Astrocyte (in vitro differentiated cells and primary cell): ENCODE results near the gene PJA1. TPM values are rescaled to one million over a fixed set of nuclear protein-coding genes. Genes with fewer than 3 reads are reported as not detected.

Experiments used
- DNase-seq: peaks from one replicate; pipeline ENCODE4 v3.0.0-alpha.2; 2010; ENCODE audit warnings: low read depth
- FAIRE-seq: peaks from 2 replicates; lab custom pipeline; 2011; peaks lifted over from hg19 to GRCh38; lab: Jason Lieb, UNC
- H2AFZ ChIP-seq: 2 replicates; pipeline ENCODE4 v1.6.0; 2012; ENCODE audit warnings: low read depth, low read length, inconsistent platforms
- H3K27ac ChIP-seq: 2 replicates; pipeline ENCODE4 v1.5.1; 2011; ENCODE audit warnings: low read depth, low read length, inconsistent platforms
- H3K27me3 ChIP-seq: 2 replicates; pipeline ENCODE4 v1.6.0; 2011; ENCODE audit warnings: low read length, inconsistent platforms; ENCODE audit not compliant: insufficient read depth
- H3K36me3 ChIP-seq: 2 replicates; pipeline ENCODE4 v1.5.1; 2011; ENCODE audit warnings: low read length, inconsistent platforms; ENCODE audit not compliant: insufficient read depth
- H3K4me1 ChIP-seq: 2 replicates; pipeline ENCODE4 v1.5.1; 2011; ENCODE audit warnings: low read length, inconsistent platforms; ENCODE audit not compliant: insufficient read depth
- H3K4me2 ChIP-seq: 2 replicates; pipeline ENCODE4 v1.6.0; 2012; ENCODE audit warnings: low read length, inconsistent platforms
- H3K4me3 ChIP-seq: 2 replicates; pipeline ENCODE4 v1.5.1; 2011; ENCODE audit warnings: low read depth, mild to moderate bottlenecking, low read length, inconsistent platforms; ENCODE audit not compliant: insufficient read depth
- H3K79me2 ChIP-seq: 2 replicates; pipeline ENCODE4 v1.6.0; 2012; ENCODE audit warnings: mild to moderate bottlenecking, low read length, inconsistent platforms; ENCODE audit not compliant: insufficient read depth
- H3K9ac ChIP-seq: 2 replicates; pipeline ENCODE4 v1.6.0; 2012; ENCODE audit warnings: mild to moderate bottlenecking, low read length, inconsistent platforms
- H3K9me3 ChIP-seq: 2 replicates; pipeline ENCODE4 v1.5.1; 2012; ENCODE audit warnings: low read depth, mild to moderate bottlenecking, low read length, inconsistent platforms; ENCODE audit not compliant: insufficient read depth
- H4K20me1 ChIP-seq: 2 replicates; pipeline ENCODE4 v1.6.0; 2012; ENCODE audit warnings: low read length, inconsistent platforms; ENCODE audit not compliant: insufficient read depth
- H3K27ac Mint-ChIP-seq: one replicate; pipeline ENCODE4 v1.8.0; 2021; ENCODE audit warnings: mild to moderate bottlenecking, mixed read lengths; ENCODE audit not compliant: unreplicated experiment
- H3K27me3 Mint-ChIP-seq: one replicate; pipeline ENCODE4 v1.8.0; 2021; ENCODE audit warnings: low read depth, mixed read lengths; ENCODE audit not compliant: unreplicated experiment
- H3K36me3 Mint-ChIP-seq: one replicate; pipeline ENCODE4 v1.8.0; 2021; ENCODE audit warnings: low read depth, mixed read lengths; ENCODE audit not compliant: unreplicated experiment
- H3K4me1 Mint-ChIP-seq: one replicate; pipeline ENCODE4 v1.8.0; 2021; ENCODE audit warnings: low read depth, mixed read lengths; ENCODE audit not compliant: unreplicated experiment
- H3K4me3 Mint-ChIP-seq: one replicate; pipeline ENCODE4 v1.8.0; 2021; ENCODE audit warnings: mild to moderate bottlenecking, moderate library complexity, mixed read lengths; ENCODE audit not compliant: unreplicated experiment
- H3K9me3 Mint-ChIP-seq: one replicate; pipeline ENCODE4 v1.8.0; 2021; ENCODE audit warnings: mild to moderate bottlenecking, mixed read lengths; ENCODE audit not compliant: unreplicated experiment
- CTCF ChIP-seq: IDR thresholded peaks from 2 replicates; pipeline ENCODE4 v1.5.1; 2011; ENCODE audit warnings: low read depth, mild to moderate bottlenecking, inconsistent platforms, low read length, moderate library complexity; ENCODE audit not compliant: insufficient read depth
- EZH2 ChIP-seq: IDR thresholded peaks from 2 replicates; pipeline ENCODE4 v1.6.1; 2012; ENCODE audit warnings: mild to moderate bottlenecking, low read length, inconsistent platforms; ENCODE audit not compliant: insufficient read depth
- total RNA-seq: library from RNA; stranded (reverse); gene quantifications from 2 replicates; pipeline ENCODE4 v1.2.1, GENCODE V29; 2021

The PJA1 gene
- total RNA-seq, 1 donor from 2014 or later: 28.9 TPM

GRCh38 chrX:69138512-69138911 is 26.7 kb downstream of the PJA1 start:
- peaks cover 20% of the 10 kb centered on the region for H3K4me1 Mint-ChIP-seq
- Histone ChIP-seq H3K27ac (no peak overlapping the region), H3K4me2 (no peak overlapping the region), H3K79me2 (no peaks in the 10 kb centered on the region), H3K4me1 (peaks cover 7% of the 10 kb centered on the region), H2AFZ (no peak overlapping the region), H3K27me3 (no peaks in the 10 kb centered on the region), H3K4me3 (no peak overlapping the region), H3K9me3 (no peaks in the 10 kb centered on the region), H4K20me1 (no peaks in the 10 kb centered on the region), H3K36me3 (no peaks in the 10 kb centered on the region), H3K9ac (no peak overlapping the region)
- H3K27me3 Mint-ChIP-seq: peaks cover 5% of the 10 kb centered on the region
- no peak overlapping the region for H3K27ac Mint-ChIP-seq
- FAIRE-seq: no peak
- no peak for DNase-seq
- H3K4me3 Mint-ChIP-seq: no peak overlapping the region
- H3K9me3 Mint-ChIP-seq: no peaks in the 10 kb centered on the region
- no peak for TF ChIP-seq CTCF
- TF ChIP-seq EZH2: no peak
- H3K36me3 Mint-ChIP-seq: no peaks in the 10 kb centered on the region

GRCh38 chrX:69138118-69138390 is 27.2 kb downstream of the PJA1 start:
- Histone ChIP-seq H3K9ac (no peak overlapping the region), H3K9me3 (no peaks in the 10 kb centered on the region), H3K27ac (no peak overlapping the region), H3K27me3 (no peaks in the 10 kb centered on the region), H3K4me1 (peaks cover 7% of the 10 kb centered on the region), H3K4me3 (no peak overlapping the region), H4K20me1 (no peaks in the 10 kb centered on the region), H3K4me2 (no peak overlapping the region), H3K79me2 (no peaks in the 10 kb centered on the region), H2AFZ (no peak overlapping the region), H3K36me3 (no peaks in the 10 kb centered on the region)
- no peaks in the 10 kb centered on the region for H3K9me3 Mint-ChIP-seq
- DNase-seq (no peak), FAIRE-seq (no peak)
- peaks cover 7% of the 10 kb centered on the region for H3K27me3 Mint-ChIP-seq
- no peak for TF ChIP-seq CTCF
- no peak for TF ChIP-seq EZH2
- H3K27ac Mint-ChIP-seq: peak overlapping the region; percentile 94
- no peaks in the 10 kb centered on the region for H3K36me3 Mint-ChIP-seq
- H3K4me3 Mint-ChIP-seq: no peak overlapping the region
- H3K4me1 Mint-ChIP-seq: peaks cover 20% of the 10 kb centered on the region

- peaks cover 7% of the 10 kb centered on the region for H3K27me3 Mint-ChIP-seq
- no peaks in the 10 kb centered on the region for H3K36me3 Mint-ChIP-seq
- peak overlapping the region; percentile 94 for H3K27ac Mint-ChIP-seq
- no peak overlapping the region for H3K4me3 ChIP-seq
- H3K9me3 Mint-ChIP-seq: no peaks in the 10 kb centered on the region
- H4K20me1 ChIP-seq: no peaks in the 10 kb centered on the region
- TF ChIP-seq CTCF: no peak
- no peak for TF ChIP-seq EZH2
- H3K79me2 ChIP-seq: no peaks in the 10 kb centered on the region
- peak; percentile 72 for DNase-seq
- H3K4me1 Mint-ChIP-seq: peaks cover 20% of the 10 kb centered on the region
- peak overlapping the region; percentile 41 for H3K9ac ChIP-seq
- peak; percentile 80 for FAIRE-seq
- peaks cover 7% of the 10 kb centered on the region for H3K4me1 ChIP-seq
- H3K27ac ChIP-seq: peak overlapping the region; percentile 47
- H2AFZ ChIP-seq: peak overlapping the region; percentile 75
- peak overlapping the region; percentile 67 for H3K4me2 ChIP-seq
- no peaks in the 10 kb centered on the region for H3K36me3 ChIP-seq
- H3K4me3 Mint-ChIP-seq: peak overlapping the region; percentile 64
- no peaks in the 10 kb centered on the region for H3K9me3 ChIP-seq
- H3K27me3 ChIP-seq: no peaks in the 10 kb centered on the region
These were observed 27.7 kb downstream of the PJA1 start for GRCh38 chrX:69137371-69138117.
